ENCODE data around the gene MACROH2A1.

- TF ChIP-seq PATZ1 (CRISPR knock-in tag; IDR thresholded peaks at IDR 0.05; ENCODE audit: borderline replicate concordance) (no peak), SNAI2 (CRISPR knock-in tag; IDR thresholded peaks at IDR 0.05) (no peak), ZC3H10 (CRISPR knock-in tag; IDR thresholded peaks at IDR 0.05) (no peak), ARNTL (CRISPR knock-in tag; IDR thresholded peaks at IDR 0.05; ENCODE audit: borderline replicate concordance, low read depth) (no peak), TSHZ2 (CRISPR knock-in tag; IDR thresholded peaks at IDR 0.05) (no peak), ISL1 (CRISPR knock-in tag; IDR thresholded peaks at IDR 0.05) (no peak), CREB5 (CRISPR knock-in tag; IDR thresholded peaks at IDR 0.05; ENCODE audit: low read depth) (no peak)
Observed at GRCh38 chr5:135417083-135417482, 18.1 kb upstream of the MACROH2A1 start.

Data from SK-N-SH treated with all-trans-retinoic acid at 6 μM for 48 hours (cell line).